Osteoblast (primary cell): ENCODE measurements around the gene ECT2L. TPM values are rescaled to one million over a fixed set of nuclear protein-coding genes. Genes with fewer than 3 reads are reported as not detected.

Source experiments
- DNase-seq: peaks from one replicate; pipeline ENCODE4 v3.0.0; 2011; ENCODE audit warnings: low spot score, mixed read lengths; ENCODE audit not compliant: insufficient read length; ENCODE audit errors: missing footprints
- H2AFZ ChIP-seq: 2 replicates; pipeline ENCODE4 v1.6.0; 2011; ENCODE audit warnings: mild to moderate bottlenecking, low read length
- H3K27ac ChIP-seq: 2 replicates; pipeline ENCODE4 v1.5.1; 2011; ENCODE audit warnings: mild to moderate bottlenecking, low read depth, low read length, moderate library complexity
- H3K27me3 ChIP-seq: 2 replicates; pipeline ENCODE4 v1.6.0; 2012; ENCODE audit warnings: mild to moderate bottlenecking, control low read depth, inconsistent platforms, low read length, moderate library complexity; ENCODE audit not compliant: insufficient read depth
- H3K36me3 ChIP-seq: 2 replicates; pipeline ENCODE4 v1.5.1; 2011; ENCODE audit warnings: mild to moderate bottlenecking, low read length, control low read depth, moderate library complexity; ENCODE audit not compliant: insufficient read depth
- H3K4me1 ChIP-seq: 2 replicates; pipeline ENCODE4 v1.5.1; 2011; ENCODE audit warnings: mild to moderate bottlenecking, low read length, control low read depth, moderate library complexity; ENCODE audit not compliant: insufficient read depth
- H3K4me2 ChIP-seq: 2 replicates; pipeline ENCODE4 v1.6.0; 2011; ENCODE audit warnings: mild to moderate bottlenecking, low read length; ENCODE audit not compliant: insufficient read depth
- H3K4me3 ChIP-seq: fragments of 200-600 bp; sonication (generic); 3 replicates; pipeline ENCODE4 v1.5.1; 2012; ENCODE audit warnings: mild to moderate bottlenecking, low read length, inconsistent platforms; ENCODE audit not compliant: insufficient read depth
- H3K79me2 ChIP-seq: 2 replicates; pipeline ENCODE4 v1.6.0; 2012; ENCODE audit warnings: mild to moderate bottlenecking, low read length, control low read depth, inconsistent platforms; ENCODE audit not compliant: insufficient read depth
- H3K9me3 ChIP-seq: 2 replicates; pipeline ENCODE4 v1.5.1; 2011; ENCODE audit warnings: low read depth, low read length, control low read depth
- H4K20me1 ChIP-seq: 2 replicates; pipeline ENCODE4 v1.6.0; 2012; ENCODE audit warnings: mild to moderate bottlenecking, low read length, control low read depth; ENCODE audit not compliant: insufficient read depth
- CTCF ChIP-seq: IDR thresholded peaks from 2 replicates; pipeline ENCODE4 v1.5.1; 2011; ENCODE audit warnings: mild to moderate bottlenecking, low read depth, low read length, moderate library complexity; ENCODE audit errors: extremely low read depth
- total RNA-seq: library from RNA; depleted of rRNA; stranded (reverse); fragments of >200 nt; gene quantifications from 2 replicates; pipeline ENCODE4 v1.2.3, GENCODE V29; 2012

ECT2L gene
- total RNA-seq, 1 donor = under 0.01 TPM

- Histone ChIP-seq H3K4me2 (no peak overlapping the region), H3K79me2 (no peaks in the 10 kb centered on the region), H3K36me3 (no peaks in the 10 kb centered on the region), H3K9me3 (no peaks in the 10 kb centered on the region), H3K4me1 (no peaks in the 10 kb centered on the region), H3K27ac (no peak overlapping the region), H2AFZ (no peak overlapping the region), H4K20me1 (no peaks in the 10 kb centered on the region), H3K4me3 (no peak overlapping the region), H3K27me3 (no peaks in the 10 kb centered on the region)
- no peak for DNase-seq
- no peak for TF ChIP-seq CTCF
Measured at GRCh38 chr6:138864343-138864890, 68.5 kb downstream of the ECT2L start.

GRCh38 chr6:138865480-138866109 is 69.7 kb downstream of the ECT2L start:
- Histone ChIP-seq H3K27ac (no peak overlapping the region), H4K20me1 (no peaks in the 10 kb centered on the region), H3K4me3 (no peak overlapping the region), H3K9me3 (no peaks in the 10 kb centered on the region), H2AFZ (no peak overlapping the region), H3K4me2 (no peak overlapping the region), H3K36me3 (no peaks in the 10 kb centered on the region), H3K79me2 (no peaks in the 10 kb centered on the region), H3K27me3 (no peaks in the 10 kb centered on the region), H3K4me1 (no peaks in the 10 kb centered on the region)
- DNase-seq = no peak
- TF ChIP-seq CTCF = no peak

- Histone ChIP-seq H3K79me2 (no peaks in the 10 kb centered on the region), H2AFZ (no peak overlapping the region), H3K9me3 (no peaks in the 10 kb centered on the region), H3K36me3 (no peaks in the 10 kb centered on the region), H3K4me3 (no peak overlapping the region), H4K20me1 (no peaks in the 10 kb centered on the region), H3K4me2 (no peak overlapping the region), H3K27ac (no peak overlapping the region), H3K4me1 (no peaks in the 10 kb centered on the region), H3K27me3 (no peaks in the 10 kb centered on the region)
- TF ChIP-seq CTCF = no peak
- no peak for DNase-seq
Measured at GRCh38 chr6:138868181-138868580, 72.3 kb downstream of the ECT2L start.

GRCh38 chr6:138869398-138869797 is 73.5 kb downstream of the ECT2L start:
- no peak for DNase-seq

More at GRCh38 chr6:138869398-138869797, 73.5 kb downstream of the ECT2L start:
- no peaks in the 10 kb centered on the region for H4K20me1 ChIP-seq
- H3K9me3 ChIP-seq = no peaks in the 10 kb centered on the region
- H3K36me3 ChIP-seq = no peaks in the 10 kb centered on the region
- TF ChIP-seq CTCF = no peak
- H3K79me2 ChIP-seq = no peaks in the 10 kb centered on the region
- no peak overlapping the region for H3K27ac ChIP-seq
- H2AFZ ChIP-seq = no peak overlapping the region
- no peaks in the 10 kb centered on the region for H3K27me3 ChIP-seq
- no peak overlapping the region for H3K4me3 ChIP-seq
- H3K4me1 ChIP-seq = no peaks in the 10 kb centered on the region
- no peak overlapping the region for H3K4me2 ChIP-seq
